ENCODE results near the gene RSPO4. TPM values are rescaled to one million over a fixed set of nuclear protein-coding genes. Genes with fewer than 3 reads are reported as not detected.
A peak's percentile ranks its signal among the peaks of the same experiment; 100 is the strongest.

RSPO4 gene
- total RNA-seq, 1 experiment from 2014 or later, result 6.7 TPM

DNA sequence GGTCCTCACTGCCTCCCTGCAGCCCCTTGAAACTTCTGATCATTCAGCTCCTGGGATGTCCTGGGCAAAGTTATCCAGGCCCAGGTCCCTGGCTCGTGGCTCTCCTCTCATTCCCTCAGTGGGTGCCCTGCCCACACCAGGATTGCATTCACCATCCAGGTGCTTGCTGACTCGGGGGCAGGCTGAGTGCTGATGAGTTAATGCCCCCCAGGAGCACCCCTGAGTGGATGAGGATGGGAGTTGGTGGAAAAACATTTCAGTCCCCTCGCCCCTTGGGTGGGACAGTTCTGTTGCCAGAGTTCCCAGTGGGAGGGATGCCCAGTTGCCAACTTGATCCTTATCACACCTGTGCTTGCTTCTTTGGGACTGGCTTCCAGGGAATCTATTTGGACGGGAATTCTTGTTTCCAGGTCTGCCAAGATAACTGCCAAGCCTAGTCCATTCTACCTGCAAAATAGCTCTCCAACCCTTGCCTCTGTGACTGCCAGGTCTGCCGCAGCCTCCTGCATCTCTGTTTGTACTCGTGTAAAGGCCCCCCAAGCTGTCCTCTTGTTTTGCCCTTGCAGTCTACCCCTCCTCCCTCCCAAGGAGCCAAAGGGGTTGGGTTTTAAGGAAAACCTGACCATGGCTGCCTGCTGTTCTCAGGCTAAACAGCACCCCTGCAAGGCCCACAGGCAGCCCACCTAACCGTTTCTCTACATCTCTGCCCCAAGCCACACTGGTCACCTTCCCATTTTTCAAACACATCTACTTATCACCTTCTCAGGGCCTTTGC is 11.6 kb upstream of the RSPO4 start:
- no CpG with 5 or more reads among the region's 7 CpGs for WGBS (ENCODE audit: extremely low coverage, insufficient read length, low lambda C conversion rate)
- H2BK15ac ChIP-seq (ENCODE audit: low read depth, low read length), result no peak overlapping the region

More for the DNA sequence above, 11.6 kb upstream of the RSPO4 start:
- H3K9me3 ChIP-seq (ENCODE audit: control insufficient read depth, low read depth, low read length), result no peaks in the 10 kb centered on the region
- no peaks in the 10 kb centered on the region for H3K79me1 ChIP-seq (ENCODE audit: insufficient read depth, low read depth, low read length, poor library complexity, severe bottlenecking)
- no peak overlapping the region for H3K9ac ChIP-seq (ENCODE audit: extremely low read depth, insufficient read length, low read length)
- Mint-ChIP-seq H3K4me3 (no peak overlapping the region), H3K9me3 (no peaks in the 10 kb centered on the region), H3K36me3 (ENCODE audit: insufficient read depth in 1 of 3, low read depth in 3 of 3) (no peaks in the 10 kb centered on the region), H3K27me3 (ENCODE audit: low read depth) (peaks cover 15% of the 10 kb centered on the region), H3K4me1 (peaks cover 5 to 22% of the 10 kb centered on the region in 2 experiments), H3K27ac (peak overlapping the region in 1 of 3 experiments; percentile 57; a peak in 1 of 7 replicates)
- no peak overlapping the region for H3K4me2 ChIP-seq (ENCODE audit: insufficient read depth, insufficient read length, low read length)
- H2BK5ac ChIP-seq (ENCODE audit: insufficient read length, low read length), result no peak overlapping the region
- H3K56ac ChIP-seq (ENCODE audit: insufficient read length, low read depth, low read length), result no peak overlapping the region
- H3K18ac ChIP-seq (ENCODE audit: insufficient read length, low read depth, low read length), result no peak overlapping the region
- DNase-seq, result no peak
- TF ChIP-seq, protein P1, sequence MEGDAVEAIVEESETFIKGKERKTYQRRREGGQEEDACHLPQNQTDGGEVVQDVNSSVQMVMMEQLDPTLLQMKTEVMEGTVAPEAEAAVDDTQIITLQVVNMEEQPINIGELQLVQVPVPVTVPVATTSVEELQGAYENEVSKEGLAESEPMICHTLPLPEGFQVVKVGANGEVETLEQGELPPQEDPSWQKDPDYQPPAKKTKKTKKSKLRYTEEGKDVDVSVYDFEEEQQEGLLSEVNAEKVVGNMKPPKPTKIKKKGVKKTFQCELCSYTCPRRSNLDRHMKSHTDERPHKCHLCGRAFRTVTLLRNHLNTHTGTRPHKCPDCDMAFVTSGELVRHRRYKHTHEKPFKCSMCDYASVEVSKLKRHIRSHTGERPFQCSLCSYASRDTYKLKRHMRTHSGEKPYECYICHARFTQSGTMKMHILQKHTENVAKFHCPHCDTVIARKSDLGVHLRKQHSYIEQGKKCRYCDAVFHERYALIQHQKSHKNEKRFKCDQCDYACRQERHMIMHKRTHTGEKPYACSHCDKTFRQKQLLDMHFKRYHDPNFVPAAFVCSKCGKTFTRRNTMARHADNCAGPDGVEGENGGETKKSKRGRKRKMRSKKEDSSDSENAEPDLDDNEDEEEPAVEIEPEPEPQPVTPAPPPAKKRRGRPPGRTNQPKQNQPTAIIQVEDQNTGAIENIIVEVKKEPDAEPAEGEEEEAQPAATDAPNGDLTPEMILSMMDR (conservative IDR thresholded peaks at IDR 0.05), result no peak
- H3K4ac ChIP-seq (ENCODE audit: low read depth, low read length), result no peak overlapping the region
- no peak overlapping the region for H4K91ac ChIP-seq (ENCODE audit: insufficient read length, low read depth, low read length)
- H3K27ac ChIP-seq (ENCODE audit: insufficient read length, low read depth, low read length), result no peak overlapping the region
- H3K23me2 ChIP-seq (ENCODE audit: insufficient read length, low read depth, low read length, poor library complexity, severe bottlenecking), result no peaks in the 10 kb centered on the region
- H3K14ac ChIP-seq (ENCODE audit: insufficient read depth, low read length), result no peak overlapping the region
- no peaks in the 10 kb centered on the region for H4K20me1 ChIP-seq (ENCODE audit: control insufficient read depth, insufficient read depth, insufficient read length)
- no peak overlapping the region for H3K23ac ChIP-seq (ENCODE audit: insufficient read length, low read depth, low read length)
- no peaks in the 10 kb centered on the region for H3K4me1 ChIP-seq (ENCODE audit: insufficient read depth, low read length)
- H3T11ph ChIP-seq (ENCODE audit: low read length), result no peak overlapping the region
- H4K5ac ChIP-seq (ENCODE audit: insufficient read length, low read depth, low read length), result no peak overlapping the region
- H2BK20ac ChIP-seq (ENCODE audit: low read depth, low read length, poor library complexity, severe bottlenecking), result no peak overlapping the region
- H4K8ac ChIP-seq (replicated peaks; ENCODE audit: insufficient read length, low read depth, low read length), result no peak overlapping the region
- H3K79me2 ChIP-seq (ENCODE audit: insufficient read depth, low read length), result no peaks in the 10 kb centered on the region
- H2BK120ac ChIP-seq (ENCODE audit: low read depth, low read length, poor library complexity, severe bottlenecking), result no peak overlapping the region
- H2BK12ac ChIP-seq (ENCODE audit: insufficient read length, low read depth, low read length), result no peak overlapping the region
- no peaks in the 10 kb centered on the region for H3K27me3 ChIP-seq (ENCODE audit: insufficient read depth, low read length)
- H2AFZ ChIP-seq (ENCODE audit: low read length), result no peak overlapping the region
- H2AK5ac ChIP-seq (ENCODE audit: insufficient read length, low read length), result no peak overlapping the region

Data from H9 (cell line).